HG03045 (cell line): Measurements from ENCODE around the gene CLEC5A.
A peak's percentile ranks its signal among the peaks of the same experiment; 100 is the strongest.
"Not testable (repeated sequence)": the region's sequence is repeated elsewhere in the genome, so short reads cannot be mapped to it uniquely, and the experiment has no call there.

Experiments used
- ATAC-seq: cut with Tn5 transposase; IDR thresholded peaks from one replicate; pipeline ENCODE4 v1.9.1; 2021; ENCODE audit warnings: mild to moderate bottlenecking, moderate library complexity; ENCODE audit not compliant: unreplicated experiment

Gene CLEC5A

DNA sequence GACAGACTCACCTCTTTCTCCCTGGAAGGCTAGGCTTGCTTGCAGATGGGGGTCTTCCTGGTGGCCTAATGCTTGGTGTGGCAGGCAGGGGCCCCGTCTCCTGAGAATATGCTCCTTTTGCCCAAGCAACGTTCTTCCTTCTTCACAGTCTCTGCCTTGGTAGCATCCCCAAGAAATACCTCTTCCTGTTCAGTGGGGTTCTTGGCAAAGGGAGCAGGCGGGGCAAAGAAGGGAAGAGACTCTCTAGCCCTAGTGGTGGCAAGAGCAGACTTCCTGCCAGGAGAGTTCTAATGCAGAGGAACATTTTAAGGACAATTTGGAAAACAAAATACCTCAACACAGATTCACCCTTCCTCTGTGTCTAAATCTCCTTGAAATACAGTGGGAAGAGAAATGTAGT lies at the start of gene CLEC5A:
TSS of gene CLEC5A (minus strand) at position 179 of the 400 bp plus-strand sequence. CDS start 682 bp downstream, outside the sequence.
- ATAC-seq: no peak

DNA sequence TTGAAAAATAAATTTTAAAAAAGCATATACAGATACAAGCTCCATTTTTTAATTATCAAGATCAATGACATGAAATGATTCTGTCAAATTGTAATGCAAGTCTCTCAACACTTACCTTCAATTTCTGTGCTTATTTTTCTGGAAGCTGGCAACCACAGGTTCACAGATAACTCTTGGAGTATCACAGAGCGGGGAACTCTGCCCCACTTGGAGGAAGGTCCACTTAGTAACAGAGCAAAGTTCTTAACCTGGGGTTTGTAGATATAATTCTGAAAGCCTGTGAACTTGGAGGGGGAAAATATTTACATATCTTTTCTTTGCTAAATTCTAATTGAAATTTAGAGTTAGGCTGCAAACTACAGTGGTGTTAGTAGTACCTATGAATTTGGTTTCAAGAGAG lies 46.6 kb upstream of the CLEC5A start:
- no peak for ATAC-seq

DNA sequence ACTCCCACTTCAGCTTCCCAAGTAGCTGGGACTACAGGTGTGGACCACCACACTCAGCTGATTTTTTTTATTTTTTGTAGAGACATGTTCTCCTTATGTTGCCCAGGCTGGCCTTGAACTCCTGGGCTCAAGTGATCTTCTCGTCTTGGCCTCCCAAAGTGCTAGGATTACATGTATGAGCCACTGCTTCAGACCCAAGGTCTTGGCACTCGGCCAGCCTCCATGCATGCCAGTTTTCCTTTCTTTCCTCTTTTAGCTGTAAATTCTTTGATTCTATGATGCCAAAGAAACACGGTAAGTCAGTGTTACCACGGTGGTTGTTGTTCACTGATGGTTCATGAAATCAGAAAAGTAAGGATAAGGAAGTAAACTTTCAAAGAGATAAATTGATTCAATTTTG lies 45.9 kb upstream of the CLEC5A start:
- ATAC-seq: no peak

DNA sequence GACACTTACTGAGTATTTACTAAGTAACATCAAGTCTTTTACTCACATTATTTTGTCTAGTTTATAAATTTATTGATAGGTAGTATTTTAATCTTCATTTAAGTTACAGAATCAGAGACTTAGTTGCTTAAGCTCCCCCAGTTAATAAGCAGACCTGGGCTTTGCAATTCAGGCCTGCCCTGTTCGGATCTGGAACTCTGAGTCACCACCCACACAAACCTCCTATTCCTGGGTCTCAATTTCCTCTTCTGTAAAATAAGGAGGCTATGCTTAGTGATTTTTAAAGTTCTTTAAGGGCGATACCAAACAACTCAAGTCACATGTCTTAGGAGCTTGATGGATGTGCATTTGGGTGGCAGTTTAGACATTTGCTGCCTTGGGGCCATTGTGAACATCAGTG lies 45.4 kb upstream of the CLEC5A start:
- ATAC-seq: no peak

DNA sequence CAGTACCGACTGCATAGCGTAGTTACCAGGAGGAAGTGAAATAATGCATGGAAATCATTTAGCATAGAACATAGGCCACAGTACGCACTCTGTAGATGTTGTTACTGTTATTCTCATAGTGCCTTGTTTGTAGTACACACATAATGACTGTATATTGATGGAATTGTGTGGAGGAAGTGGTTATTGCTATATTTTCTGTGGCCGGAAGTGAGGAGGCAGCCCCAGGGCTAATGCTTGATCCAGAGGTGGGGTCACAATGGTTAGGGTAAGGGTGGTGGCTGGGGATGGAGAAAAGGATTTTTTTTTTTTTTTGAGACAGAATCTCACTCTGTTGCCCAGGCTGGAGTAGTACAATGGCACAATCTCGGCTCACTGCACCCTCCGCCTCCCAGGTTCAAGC lies 44.4 kb upstream of the CLEC5A start:
- no peak for ATAC-seq

DNA sequence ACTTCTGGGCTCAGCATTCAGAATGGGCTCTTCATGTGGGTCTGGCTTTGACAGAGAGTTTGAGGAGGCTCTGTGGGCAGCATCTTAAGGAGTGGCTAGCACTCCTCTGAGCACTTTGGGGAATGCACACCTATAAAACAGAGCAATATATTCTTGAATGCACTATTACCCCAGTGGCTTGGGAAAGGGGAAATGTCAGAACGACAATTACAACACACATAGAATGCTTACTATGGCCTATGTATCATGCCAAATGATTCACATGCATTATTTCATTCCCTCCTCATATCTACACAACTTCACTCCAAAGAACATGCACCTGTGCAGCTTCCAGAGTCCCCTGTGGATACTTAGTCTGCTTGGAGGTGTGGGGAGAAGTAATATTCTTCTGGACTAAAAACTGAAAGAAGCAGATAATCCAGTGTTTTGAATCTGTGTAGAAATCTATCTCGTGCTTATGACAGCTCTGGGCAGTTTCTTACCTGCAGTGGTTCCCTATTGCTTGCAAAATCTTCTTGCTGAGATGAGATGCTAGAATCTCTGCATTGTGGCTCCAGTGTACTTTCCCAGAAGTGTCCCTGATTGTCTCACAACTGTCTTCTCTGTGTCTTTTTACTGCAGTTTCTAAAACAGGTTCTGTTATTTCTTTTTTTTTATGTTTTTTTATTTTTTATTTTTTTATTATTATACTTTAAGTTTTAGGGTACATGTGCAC lies 43.4 kb upstream of the CLEC5A start:
- no peak for ATAC-seq

DNA sequence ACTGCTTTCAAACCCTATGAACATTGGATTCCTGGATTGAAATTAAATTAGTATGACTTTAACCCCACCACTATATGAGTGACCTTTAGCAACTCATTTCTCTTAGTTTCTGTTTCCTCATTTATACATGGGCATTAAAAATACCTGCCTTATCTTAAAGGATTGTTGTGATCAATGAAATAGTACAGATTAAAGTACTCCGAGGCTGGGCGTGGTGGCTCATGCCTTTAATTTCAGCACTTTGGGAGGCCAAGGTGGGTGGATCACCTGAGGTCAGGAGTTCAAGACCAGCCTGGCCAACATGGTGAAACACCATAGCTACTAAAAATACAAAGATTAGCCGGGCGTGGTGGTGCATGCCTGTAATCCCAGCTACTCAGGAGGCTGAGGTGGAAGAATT lies 41.0 kb upstream of the CLEC5A start:
- ATAC-seq: not testable (repeated sequence)

DNA sequence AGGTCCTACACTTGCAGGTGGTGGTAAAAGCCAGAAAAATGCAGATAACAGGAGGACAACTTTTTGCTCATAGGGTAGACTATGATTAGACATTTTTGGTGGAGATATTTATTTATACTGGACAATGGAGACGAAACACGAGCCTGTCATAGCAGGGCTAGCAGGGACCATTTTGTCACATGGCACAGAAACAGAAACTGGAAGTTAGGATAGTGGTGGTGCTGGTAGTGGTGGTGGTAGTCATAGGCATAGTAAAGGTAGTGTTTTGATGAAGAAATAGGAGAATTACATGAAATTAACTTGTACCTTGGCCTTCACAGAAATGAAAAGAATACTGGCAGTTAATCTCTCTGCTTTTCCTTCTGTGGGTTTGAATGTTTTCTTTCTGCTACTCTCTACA lies 40.1 kb upstream of the CLEC5A start:
- no peak for ATAC-seq

DNA sequence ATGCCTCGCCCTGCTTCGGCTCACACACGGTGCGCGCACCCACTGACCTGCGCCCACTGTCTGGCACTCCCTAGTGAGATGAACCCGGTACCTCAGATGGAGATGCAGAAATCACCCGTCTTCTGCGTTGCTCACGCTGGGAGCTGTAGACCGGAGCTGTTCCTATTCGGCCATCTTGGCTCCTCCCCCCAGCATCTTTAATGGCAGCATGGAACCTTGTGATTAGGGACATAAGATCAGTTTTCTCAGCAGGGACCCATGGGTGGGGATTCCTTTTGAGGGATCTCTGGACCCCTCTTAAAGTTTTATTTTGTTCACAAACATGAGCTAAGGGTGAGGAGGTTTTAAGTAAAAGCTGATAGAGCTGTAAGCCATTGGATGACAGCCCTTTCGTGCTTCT lies 39.2 kb upstream of the CLEC5A start:
- not testable (repeated sequence) for ATAC-seq

DNA sequence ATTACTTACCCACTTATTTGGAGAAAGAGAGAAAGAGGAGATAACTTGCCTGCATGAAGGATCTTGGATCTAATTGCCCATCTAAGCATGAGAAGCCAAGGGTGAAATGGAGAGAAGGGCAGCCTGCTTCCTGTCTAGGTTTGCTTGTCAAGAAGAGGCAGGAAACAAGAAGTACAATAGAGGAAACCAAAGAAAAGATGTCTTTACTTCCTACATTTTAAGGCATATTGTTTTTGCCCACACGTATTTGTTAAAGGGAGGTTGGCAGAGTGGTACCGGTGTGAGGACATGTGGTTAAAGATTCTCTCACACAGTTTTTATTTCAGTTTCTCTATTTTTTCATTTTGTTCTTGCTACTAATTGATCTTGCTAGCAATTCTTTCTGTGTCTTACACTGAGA lies 32.8 kb upstream of the CLEC5A start:
- no peak for ATAC-seq

DNA sequence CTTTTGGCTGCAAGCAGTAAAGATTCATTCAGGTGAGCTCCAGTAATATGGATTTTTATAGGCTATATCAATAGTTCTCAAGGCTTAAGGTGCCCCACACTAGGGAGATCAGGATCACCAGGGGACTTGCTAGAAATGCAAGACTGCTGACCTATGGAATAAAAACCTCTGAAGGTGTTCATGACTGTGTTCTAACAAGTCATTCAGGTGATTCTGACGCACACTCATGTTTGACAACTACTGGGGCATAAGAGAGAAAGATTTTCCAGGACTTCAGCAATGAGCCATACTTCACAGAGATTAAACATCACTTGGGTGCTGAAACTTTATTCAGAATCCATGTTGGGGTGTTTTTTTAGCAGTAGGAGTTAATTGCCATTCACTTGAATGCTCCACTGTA lies 31.6 kb upstream of the CLEC5A start:
- ATAC-seq: no peak

DNA sequence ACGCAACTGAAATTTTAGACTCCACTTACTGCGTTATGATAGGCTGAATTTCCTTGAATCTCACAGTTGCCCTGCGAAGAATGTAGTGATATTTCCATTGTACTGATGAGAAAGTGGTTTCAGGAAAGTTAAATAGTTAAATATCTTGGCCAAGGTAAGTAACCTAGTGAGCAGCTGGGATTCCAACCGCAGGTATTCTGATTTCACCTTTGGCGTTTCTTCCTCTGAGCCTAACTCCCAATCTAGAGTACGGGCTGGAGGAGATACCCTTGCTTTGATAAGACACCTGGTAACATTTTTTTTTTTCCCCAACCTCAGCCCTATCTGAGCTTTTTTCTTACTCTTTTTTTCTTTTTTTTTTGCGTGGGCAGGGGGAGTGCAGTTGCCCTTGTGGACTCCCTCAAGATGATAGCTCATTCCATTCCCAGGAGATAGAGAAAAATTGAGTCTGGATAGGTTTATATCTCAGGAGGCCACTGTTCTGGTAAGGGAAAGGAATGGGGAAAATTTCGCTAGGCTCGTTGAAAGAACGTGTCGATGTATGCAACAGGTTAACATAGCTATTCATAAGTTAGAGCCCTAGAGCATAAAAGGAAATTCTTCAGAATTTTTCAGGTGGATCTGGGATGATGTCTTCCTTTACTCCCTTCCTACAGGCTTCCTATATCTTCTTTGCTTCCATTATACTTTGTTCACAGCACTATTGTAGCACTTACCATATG lies 29.9 kb upstream of the CLEC5A start:
- ATAC-seq: no peak

DNA sequence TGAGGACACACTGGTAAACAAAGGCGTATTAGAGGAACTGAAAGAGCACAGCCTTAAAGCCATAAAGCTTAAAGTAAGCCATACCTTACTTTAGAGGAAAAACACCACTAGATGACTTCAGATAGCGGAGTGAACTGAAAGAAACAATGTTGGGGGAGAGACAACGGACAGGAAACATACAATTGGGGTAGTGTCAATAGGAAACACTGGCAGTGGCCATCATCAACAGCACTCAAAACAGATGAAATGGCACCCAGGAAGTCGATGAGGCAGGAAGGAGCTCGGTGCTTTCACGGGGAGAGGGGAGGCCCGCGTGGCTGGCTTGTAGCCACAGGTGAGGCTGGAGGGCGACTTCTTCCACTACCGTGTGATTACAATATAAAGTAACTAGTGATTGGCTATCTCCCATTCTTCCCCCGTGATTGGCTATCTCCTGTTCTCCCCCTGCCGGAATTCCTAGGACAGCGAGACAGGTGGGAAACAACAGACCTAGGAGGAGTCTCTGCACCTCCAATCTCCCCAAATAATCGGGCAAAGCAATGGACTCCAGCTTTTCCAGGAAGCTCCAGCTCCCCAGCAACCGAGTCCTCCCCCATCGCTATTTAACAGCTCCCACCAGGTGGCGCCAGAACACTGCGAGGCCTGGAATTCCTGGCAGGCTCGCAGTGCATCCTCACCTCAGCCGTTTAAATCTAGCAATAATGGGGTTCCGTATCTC lies 29.2 kb upstream of the CLEC5A start:
- peak; percentile 78 for ATAC-seq

DNA sequence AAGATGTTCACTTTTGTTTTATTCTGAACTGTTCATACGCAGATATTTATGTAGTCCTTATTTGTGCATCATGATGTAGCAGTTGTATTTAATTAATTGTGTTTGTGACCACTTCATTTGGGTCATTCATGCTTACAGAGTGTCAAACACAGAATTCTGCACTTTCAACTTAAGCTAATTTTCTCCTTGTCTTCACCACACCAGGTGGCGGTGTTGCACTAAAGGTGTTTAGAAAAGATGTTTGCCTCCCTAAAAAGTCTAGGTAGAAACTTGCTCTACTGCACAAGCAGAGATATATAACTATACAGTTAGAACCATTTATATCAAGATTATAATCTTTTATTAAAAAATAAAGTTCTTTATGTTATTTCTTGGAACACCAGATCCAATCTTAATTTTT lies 28.1 kb upstream of the CLEC5A start:
- no peak for ATAC-seq

DNA sequence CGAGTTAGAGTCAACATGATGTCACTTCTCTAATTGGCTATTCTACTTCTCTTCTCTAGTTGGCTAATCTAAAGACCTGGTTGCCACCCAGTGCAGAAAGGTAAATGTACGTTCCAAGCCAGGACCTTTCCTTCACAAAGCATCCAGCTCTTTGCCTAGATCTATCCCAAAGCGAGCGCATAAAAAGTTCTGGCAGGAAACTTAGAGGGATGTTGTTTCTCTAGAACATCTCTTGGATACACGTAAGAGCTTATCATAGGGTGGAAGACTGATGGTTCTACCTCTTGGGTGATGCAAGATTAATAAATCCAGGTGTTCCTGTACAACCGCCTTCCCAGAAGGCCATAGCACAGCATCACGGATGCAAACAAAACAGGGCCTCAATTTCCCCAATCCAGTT lies 26.9 kb upstream of the CLEC5A start, which contains the start of gene TAS2R38:
TSS of gene TAS2R38 (minus strand) at position 101 of the 400 bp plus-strand sequence. CDS start at position 17, 84 bp downstream.
- no peak for ATAC-seq

DNA sequence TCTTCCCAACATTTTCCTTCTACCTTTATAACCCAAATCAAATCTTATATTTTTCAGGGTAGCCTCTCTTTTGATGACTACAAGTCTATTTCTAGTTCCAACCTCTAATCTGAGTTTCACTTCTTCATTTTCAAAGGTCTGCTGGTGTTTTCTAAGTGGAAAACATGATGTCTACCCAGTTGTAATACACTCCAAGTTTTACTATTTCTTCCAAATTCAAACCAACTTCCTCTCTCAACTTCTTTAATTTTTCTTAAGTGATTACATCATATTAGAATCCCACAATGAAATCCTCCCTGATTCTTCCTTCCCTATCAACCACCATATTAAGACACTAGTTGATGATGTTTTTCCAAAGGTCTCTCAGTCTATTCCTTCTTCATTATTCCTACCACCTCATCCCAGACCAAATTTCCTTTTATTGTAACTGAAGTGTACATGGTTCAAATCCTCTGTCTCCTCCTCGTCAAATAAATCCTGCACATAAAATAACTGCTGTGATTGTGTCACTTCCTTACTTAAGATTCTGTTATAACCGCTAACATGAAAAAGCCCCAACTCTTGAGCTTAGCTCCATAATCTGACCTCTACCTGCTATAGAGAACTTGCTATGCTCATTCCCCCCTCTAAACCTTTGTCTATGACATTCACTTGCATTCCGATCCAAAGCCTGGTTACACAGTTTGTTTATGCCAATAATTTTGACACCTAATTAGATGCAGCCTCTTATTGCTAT lies 14.1 kb upstream of the CLEC5A start:
- ATAC-seq: no peak

DNA sequence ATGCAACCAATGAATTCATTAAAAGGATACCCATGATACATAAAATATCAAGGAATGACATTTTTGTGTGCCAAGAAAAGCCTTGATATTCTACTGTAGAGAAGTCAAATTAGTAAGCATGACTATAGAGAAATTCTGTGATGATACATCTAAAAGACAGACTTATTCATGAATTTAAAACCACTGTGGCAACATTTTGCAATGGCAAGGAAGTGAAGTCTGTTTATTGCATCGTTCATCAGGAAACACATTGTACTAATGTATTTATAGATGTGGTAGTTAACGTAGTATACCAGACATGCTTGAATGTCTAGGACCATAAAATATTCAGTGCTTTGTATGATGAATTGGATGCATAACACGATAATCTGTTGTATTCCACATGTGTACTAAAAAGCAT lies 9.3 kb upstream of the CLEC5A start:
- no peak for ATAC-seq

DNA sequence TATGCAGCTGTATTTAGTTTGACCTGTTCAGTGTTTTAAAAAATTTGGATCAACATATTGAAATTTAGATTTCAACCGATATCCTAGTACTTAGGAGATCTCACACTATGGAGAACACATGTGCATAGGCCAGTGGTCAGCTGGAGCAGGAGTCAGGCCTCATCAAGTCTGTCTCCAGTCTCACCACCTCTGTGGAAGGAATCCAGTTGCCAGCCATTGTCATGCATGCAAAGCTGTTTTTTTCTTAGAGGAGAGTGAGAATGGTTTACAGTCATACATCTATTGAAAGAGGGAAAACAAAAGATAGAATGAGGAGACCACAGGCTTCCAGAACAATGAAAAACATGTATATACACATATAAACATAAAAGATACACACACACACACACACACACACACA lies 7.6 kb upstream of the CLEC5A start:
- no peak for ATAC-seq

DNA sequence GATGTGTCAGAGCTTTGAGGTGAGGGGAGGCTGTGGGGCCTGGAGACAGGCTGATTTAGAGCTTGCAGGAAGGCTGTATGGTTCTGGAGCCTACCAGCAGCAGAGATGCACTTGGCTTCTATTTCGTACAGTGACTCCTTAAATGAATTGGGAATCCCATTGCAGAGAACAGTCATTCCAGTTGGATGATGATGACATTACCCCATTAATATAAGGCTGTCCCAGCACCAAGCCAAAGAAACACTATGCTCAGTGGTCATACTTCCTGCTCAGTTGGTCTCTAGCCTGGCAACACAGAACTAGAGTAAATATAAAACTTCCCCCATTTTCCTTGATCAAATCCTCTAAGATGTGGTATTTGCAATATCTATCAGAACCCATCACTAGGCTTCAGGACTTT lies 5.7 kb upstream of the CLEC5A start:
- no peak for ATAC-seq

DNA sequence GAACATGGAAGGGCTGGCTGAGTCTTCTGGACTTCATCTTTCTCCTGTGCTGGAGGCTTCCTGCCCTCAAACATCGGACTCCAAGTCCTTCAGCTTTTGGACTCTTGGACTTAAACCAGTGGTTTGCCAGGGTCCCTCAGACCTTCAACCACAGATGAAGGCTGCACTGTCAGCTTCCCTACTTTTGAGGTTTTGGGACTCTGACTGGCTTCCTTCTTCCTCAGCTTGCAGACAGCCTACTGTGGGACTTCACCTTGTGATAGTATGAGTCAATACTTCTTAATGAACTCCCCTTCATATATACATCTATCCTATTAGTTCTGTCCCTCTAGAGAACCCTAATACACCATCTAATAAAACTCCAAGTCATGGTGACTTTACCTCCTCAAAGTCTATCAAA lies 4.0 kb upstream of the CLEC5A start:
- ATAC-seq: no peak

DNA sequence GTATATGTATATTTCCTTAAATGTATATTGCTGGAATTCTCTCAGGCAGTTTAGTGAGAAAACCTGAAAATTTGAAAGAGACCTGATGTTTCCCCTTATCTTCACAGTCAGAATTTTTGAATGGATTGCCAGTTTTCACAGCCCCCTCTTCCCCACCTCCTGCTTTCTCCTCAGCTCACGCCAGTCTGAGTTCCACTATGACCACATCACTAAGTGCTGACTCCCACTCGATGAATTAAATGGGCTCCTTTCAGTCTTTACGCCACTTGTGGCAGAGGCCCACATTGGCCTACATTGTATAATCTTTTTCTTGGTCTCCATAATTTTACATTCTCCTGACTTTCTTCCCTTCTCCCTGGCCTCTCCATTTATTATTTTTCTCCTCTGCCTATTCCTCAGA lies 3.1 kb upstream of the CLEC5A start:
- no peak for ATAC-seq
